BLaER1 treated with 17β-estradiol and CSF1 and Interleukin-3, amounts not matched to agents 10 nM and 100 nM (cell line): Measurements from ENCODE around the gene MSL3B.

Experiments
- H3K27ac ChIP-seq, 11 experiments: shearing (Covaris generic); formaldehyde crosslinking; 2 replicates each; pipeline ENCODE4 v1.8.1; 2022
- H3K27me3 ChIP-seq, 11 experiments: shearing (Covaris generic); formaldehyde crosslinking; 2 replicates each; pipeline ENCODE4 v1.8.1; 2022
- H3K36me3 ChIP-seq, 11 experiments: shearing (Covaris generic); formaldehyde crosslinking; 2 replicates each; pipeline ENCODE4 v1.8.1; 2022
- H3K4me1 ChIP-seq, 10 experiments: shearing (Covaris generic); formaldehyde crosslinking; 2 replicates each; pipeline ENCODE4 v1.8.1; 2022
- H3K4me2 ChIP-seq, 11 experiments: shearing (Covaris generic); formaldehyde crosslinking; 2 replicates each; pipeline ENCODE4 v1.8.1; 2022
- H3K4me3 ChIP-seq, 10 experiments: shearing (Covaris generic); formaldehyde crosslinking; 2 replicates each; pipeline ENCODE4 v1.8.1; 2022
- H3K9ac ChIP-seq, 11 experiments: shearing (Covaris generic); formaldehyde crosslinking; 2 replicates each; pipeline ENCODE4 v1.8.1; 2022
- H3K9me3 ChIP-seq, 11 experiments: shearing (Covaris generic); formaldehyde crosslinking; replicated peaks in 1 of 11; 2 replicates each; pipeline ENCODE4 v1.8.1; 2022
- H4K20me1 ChIP-seq, 11 experiments: shearing (Covaris generic); formaldehyde crosslinking; 2 replicates each; pipeline ENCODE4 v1.8.1; 2022
- Cebpa-rat ChIP-seq, 11 experiments: shearing (Covaris generic); IDR thresholded peaks; 2 replicates each; pipeline ENCODE4 v1.8.1; 2022

MSL3B gene

GRCh38 chr2:233821196-233821595 is 47.0 kb downstream of the MSL3B start:
- Histone ChIP-seq H3K27me3 (no peaks in the 10 kb centered on the region), H3K4me1 (peaks cover 19 to 51% (median 41%) of the 10 kb centered on the region in 10 experiments)

GRCh38 chr2:233820774-233821105 is 47.4 kb downstream of the MSL3B start:
- H4K20me1 ChIP-seq = no peaks in the 10 kb centered on the region; a peak in 1 of 22 replicates
- H3K27ac ChIP-seq = no peak overlapping the region
- no peak overlapping the region for H3K4me2 ChIP-seq
- TF ChIP-seq Cebpa-rat (IDR thresholded peaks at IDR 0.05) = no peak
- no peak overlapping the region for H3K9ac ChIP-seq
- no peaks in the 10 kb centered on the region for H3K9me3 ChIP-seq
- H3K4me3 ChIP-seq = no peak overlapping the region
- no peaks in the 10 kb centered on the region for H3K27me3 ChIP-seq
- H3K36me3 ChIP-seq = no peaks in the 10 kb centered on the region
- H3K4me1 ChIP-seq = peaks cover 19 to 51% (median 41%) of the 10 kb centered on the region in 10 experiments

More at GRCh38 chr2:233821196-233821595, 47.0 kb downstream of the MSL3B start:
- H3K9ac ChIP-seq = no peak overlapping the region
- peaks cover 0 to 3% (median 1%) of the 10 kb centered on the region in 11 experiments; a peak in 5 of 22 replicates for H3K9me3 ChIP-seq
- H3K4me2 ChIP-seq = no peak overlapping the region
- no peak overlapping the region for H3K4me3 ChIP-seq
- no peaks in the 10 kb centered on the region for H3K36me3 ChIP-seq
- H3K27ac ChIP-seq = no peak overlapping the region
- TF ChIP-seq Cebpa-rat (IDR thresholded peaks at IDR 0.05) = no peak
- no peaks in the 10 kb centered on the region; a peak in 1 of 22 replicates for H4K20me1 ChIP-seq

GRCh38 chr2:233819884-233820773 is 48.1 kb downstream of the MSL3B start:
- no peaks in the 10 kb centered on the region for H3K36me3 ChIP-seq
- no peak overlapping the region for H3K4me2 ChIP-seq
- no peak overlapping the region for H3K4me3 ChIP-seq
- H3K27ac ChIP-seq = no peak overlapping the region
- H3K9me3 ChIP-seq = no peaks in the 10 kb centered on the region
- no peaks in the 10 kb centered on the region; a peak in 1 of 22 replicates for H4K20me1 ChIP-seq
- peaks cover 19 to 51% (median 41%) of the 10 kb centered on the region in 10 experiments for H3K4me1 ChIP-seq
- no peaks in the 10 kb centered on the region for H3K27me3 ChIP-seq
- H3K9ac ChIP-seq = no peak overlapping the region
- TF ChIP-seq Cebpa-rat (IDR thresholded peaks at IDR 0.05) = no peak

- no peaks in the 10 kb centered on the region for H3K36me3 ChIP-seq
- peaks cover 19 to 46% (median 36%) of the 10 kb centered on the region in 10 experiments for H3K4me1 ChIP-seq
- no peak overlapping the region for H3K4me3 ChIP-seq
- no peak overlapping the region for H3K27ac ChIP-seq
- H3K9ac ChIP-seq = no peak overlapping the region
- no peaks in the 10 kb centered on the region for H3K9me3 ChIP-seq
- H4K20me1 ChIP-seq = no peaks in the 10 kb centered on the region; a peak in 1 of 22 replicates
- no peak overlapping the region; a peak in 1 of 22 replicates for H3K4me2 ChIP-seq
- TF ChIP-seq Cebpa-rat (IDR thresholded peaks at IDR 0.05) = no peak
- no peaks in the 10 kb centered on the region for H3K27me3 ChIP-seq
Observed at GRCh38 chr2:233818639-233819621, 49.3 kb downstream of the MSL3B start.

- Histone ChIP-seq H3K36me3 (no peaks in the 10 kb centered on the region), H3K9me3 (no peaks in the 10 kb centered on the region), H3K4me3 (no peak overlapping the region), H3K4me1 (peaks cover 13 to 38% (median 28%) of the 10 kb centered on the region in 10 experiments), H3K27ac (peak overlapping the region in 1 of 11 experiments; percentile 45; a peak in 1 of 22 replicates), H3K27me3 (no peaks in the 10 kb centered on the region), H4K20me1 (no peaks in the 10 kb centered on the region; a peak in 1 of 22 replicates), H3K4me2 (peak overlapping the region in 10 of 11 experiments; percentile 55 to 77 (median 66); a peak in 18 of 22 replicates), H3K9ac (peak overlapping the region in 3 of 11 experiments; percentile 20 to 47 (median 28); a peak in 2 of 22 replicates)
- no peak for TF ChIP-seq Cebpa-rat (IDR thresholded peaks at IDR 0.05)
Observed at GRCh38 chr2:233817995-233818638, 50.1 kb downstream of the MSL3B start.

GRCh38 chr2:233817361-233817911 is 50.8 kb downstream of the MSL3B start:
- peak overlapping the region in 1 of 11 experiments; percentile 45; a peak in 2 of 22 replicates for H3K27ac ChIP-seq

GRCh38 chr2:233816771-233817170 is 51.4 kb downstream of the MSL3B start:
- H3K9ac ChIP-seq = peak overlapping the region in 1 of 11 experiments; percentile 4; a peak in 1 of 22 replicates
- H4K20me1 ChIP-seq = no peaks in the 10 kb centered on the region; a peak in 1 of 22 replicates
- peaks cover 5 to 25% (median 20%) of the 10 kb centered on the region in 10 experiments; a peak in 19 of 20 replicates for H3K4me1 ChIP-seq
- H3K9me3 ChIP-seq = no peaks in the 10 kb centered on the region
- H3K27me3 ChIP-seq = no peaks in the 10 kb centered on the region
- no peaks in the 10 kb centered on the region for H3K36me3 ChIP-seq
- peak overlapping the region in 10 of 11 experiments; percentile 27 to 77 (median 66); a peak in 19 of 22 replicates for H3K4me2 ChIP-seq
- TF ChIP-seq Cebpa-rat (IDR thresholded peaks at IDR 0.05) = no peak
- H3K27ac ChIP-seq = no peak overlapping the region
- no peak overlapping the region for H3K4me3 ChIP-seq

More at GRCh38 chr2:233817361-233817911, 50.8 kb downstream of the MSL3B start:
- no peaks in the 10 kb centered on the region for H3K36me3 ChIP-seq
- no peaks in the 10 kb centered on the region for H3K9me3 ChIP-seq
- TF ChIP-seq Cebpa-rat (IDR thresholded peaks at IDR 0.05) = no peak
- no peaks in the 10 kb centered on the region; a peak in 1 of 22 replicates for H4K20me1 ChIP-seq
- peaks cover 6 to 31% (median 21%) of the 10 kb centered on the region in 10 experiments; a peak in 19 of 20 replicates for H3K4me1 ChIP-seq
- peak overlapping the region; percentile 27 to 77 (median 64) for H3K4me2 ChIP-seq
- H3K27me3 ChIP-seq = no peaks in the 10 kb centered on the region
- H3K9ac ChIP-seq = peak overlapping the region in 3 of 11 experiments; percentile 20 to 47 (median 28); a peak in 2 of 22 replicates
- H3K4me3 ChIP-seq = no peak overlapping the region

GRCh38 chr2:233816334-233816733 is 51.9 kb downstream of the MSL3B start:
- Histone ChIP-seq H3K9me3 (no peaks in the 10 kb centered on the region; a peak in 1 of 22 replicates), H3K4me2 (peak overlapping the region in 10 of 11 experiments; percentile 27 to 77 (median 66); a peak in 18 of 22 replicates), H3K27me3 (no peaks in the 10 kb centered on the region), H3K4me3 (no peak overlapping the region), H3K9ac (peak overlapping the region in 1 of 11 experiments; percentile 4; a peak in 1 of 22 replicates), H3K4me1 (peaks cover 5 to 22% (median 20%) of the 10 kb centered on the region in 10 experiments; a peak in 19 of 20 replicates), H3K36me3 (no peaks in the 10 kb centered on the region), H3K27ac (no peak overlapping the region), H4K20me1 (no peaks in the 10 kb centered on the region; a peak in 1 of 22 replicates)
- TF ChIP-seq Cebpa-rat (IDR thresholded peaks at IDR 0.05) = no peak
